ENCODE data around the gene LIM2. TPM values are rescaled to one million over a fixed set of nuclear protein-coding genes. Genes with fewer than 3 reads are reported as not detected.

The LIM2 gene
- total RNA-seq, 1 donor from 2014 or later, result not detected

- peak; percentile 87 for DNase-seq (ENCODE audit: low read depth)
Measured at GRCh38 chr19:51339687-51340656, 47.8 kb downstream of the LIM2 start.

- no peak for DNase-seq (ENCODE audit: low read depth)
Measured at GRCh38 chr19:51339313-51339686, 48.5 kb downstream of the LIM2 start.

GRCh38 chr19:51338563-51339312 is 49.0 kb downstream of the LIM2 start:
- peak; percentile 38 for DNase-seq (ENCODE audit: low read depth)

- DNase-seq (ENCODE audit: low read depth), result no peak
Measured at GRCh38 chr19:51337861-51338562, 49.8 kb downstream of the LIM2 start.

- no peak for DNase-seq (ENCODE audit: low read depth)
Measured at GRCh38 chr19:51337141-51337860, 50.5 kb downstream of the LIM2 start.

GRCh38 chr19:51333836-51334460 is 53.8 kb downstream of the LIM2 start:
- no peak for DNase-seq (ENCODE audit: low read depth)

GRCh38 chr19:51331716-51332115 is 56.1 kb downstream of the LIM2 start:
- no peak for DNase-seq (ENCODE audit: low read depth)

GRCh38 chr19:51331193-51331592 is 56.6 kb downstream of the LIM2 start:
- no peak for DNase-seq (ENCODE audit: low read depth)

- DNase-seq (ENCODE audit: low read depth), result no peak
Measured at GRCh38 chr19:51330366-51330765, 57.4 kb downstream of the LIM2 start.

Other genes starting within 250 kb of the LIM2 start
- not detected in 2 replicates for gene SIGLEC7, start 245.7 kb downstream of the LIM2 start, total RNA-seq
- not detected in 2 replicates for gene CD33, start 162.9 kb downstream of the LIM2 start, total RNA-seq
- gene SIGLECL1, start 136.9 kb downstream of the LIM2 start, total RNA-seq, result not detected in 2 replicates
- gene IGLON5, start 76.3 kb downstream of the LIM2 start, total RNA-seq, result 0.05 TPM in 1 of 2 replicates, not detected in the other
- gene VSIG10L, start 45.8 kb downstream of the LIM2 start, total RNA-seq, result 0.17 and 1.2 TPM in 2 replicates
- 58.2 and 74.0 TPM in 2 replicates for gene ETFB, start 21.6 kb downstream of the LIM2 start, total RNA-seq
- not detected in 2 replicates for gene CLDND2, start 19.0 kb downstream of the LIM2 start, total RNA-seq
- gene NKG7, start 15.3 kb downstream of the LIM2 start, total RNA-seq, result not detected in 2 replicates
- gene C19orf84, start 2.6 kb upstream of the LIM2 start, total RNA-seq, result not detected in 2 replicates
- gene SIGLEC10, start 29.7 kb upstream of the LIM2 start, total RNA-seq, result not detected in 2 replicates
- gene SIGLEC8, start 70.5 kb upstream of the LIM2 start, total RNA-seq, result not detected in 2 replicates
- gene CEACAM18, start 90.6 kb upstream of the LIM2 start, total RNA-seq, result not detected in 2 replicates
- gene SIGLEC12, start 113.8 kb upstream of the LIM2 start, total RNA-seq, result not detected in 2 replicates
- gene SIGLEC6, start 143.7 kb upstream of the LIM2 start, total RNA-seq, result not detected in 2 replicates
- gene ZNF175, start 183.3 kb upstream of the LIM2 start, total RNA-seq, result 3.3 and 12.5 TPM in 2 replicates
- gene SIGLEC5, start 242.4 kb upstream of the LIM2 start, total RNA-seq, result not detected in 2 replicates

Data from renal cortical epithelial cell (primary cell).